ENCODE measurements around the gene CEP120.
"Not testable (repeated sequence)": the region's sequence is repeated elsewhere in the genome, so short reads cannot be mapped to it uniquely, and the experiment has no call there.

- TF ChIP-seq, protein P1, sequence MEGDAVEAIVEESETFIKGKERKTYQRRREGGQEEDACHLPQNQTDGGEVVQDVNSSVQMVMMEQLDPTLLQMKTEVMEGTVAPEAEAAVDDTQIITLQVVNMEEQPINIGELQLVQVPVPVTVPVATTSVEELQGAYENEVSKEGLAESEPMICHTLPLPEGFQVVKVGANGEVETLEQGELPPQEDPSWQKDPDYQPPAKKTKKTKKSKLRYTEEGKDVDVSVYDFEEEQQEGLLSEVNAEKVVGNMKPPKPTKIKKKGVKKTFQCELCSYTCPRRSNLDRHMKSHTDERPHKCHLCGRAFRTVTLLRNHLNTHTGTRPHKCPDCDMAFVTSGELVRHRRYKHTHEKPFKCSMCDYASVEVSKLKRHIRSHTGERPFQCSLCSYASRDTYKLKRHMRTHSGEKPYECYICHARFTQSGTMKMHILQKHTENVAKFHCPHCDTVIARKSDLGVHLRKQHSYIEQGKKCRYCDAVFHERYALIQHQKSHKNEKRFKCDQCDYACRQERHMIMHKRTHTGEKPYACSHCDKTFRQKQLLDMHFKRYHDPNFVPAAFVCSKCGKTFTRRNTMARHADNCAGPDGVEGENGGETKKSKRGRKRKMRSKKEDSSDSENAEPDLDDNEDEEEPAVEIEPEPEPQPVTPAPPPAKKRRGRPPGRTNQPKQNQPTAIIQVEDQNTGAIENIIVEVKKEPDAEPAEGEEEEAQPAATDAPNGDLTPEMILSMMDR (IDR thresholded peaks at IDR 0.05; ENCODE audit: insufficient read depth, low read length, poor library complexity, severe bottlenecking): not testable (repeated sequence)
- not testable (repeated sequence) for TF ChIP-seq EZH2phosphoT487 (conservative IDR thresholded peaks at IDR 0.05; ENCODE audit: low read length)
These were observed 22.3 kb downstream of the CEP120 start for GRCh38 chr5:123400870-123401291.
